ENCODE results near the gene CARS1. TPM values are rescaled to one million over a fixed set of nuclear protein-coding genes. Genes with fewer than 3 reads are reported as not detected.
A peak's percentile ranks its signal among the peaks of the same experiment; 100 is the strongest.

The CARS1 gene
- total RNA-seq, 4 donors from 2014 or later, result 38.1 to 66.5 (median 40.9) TPM

- TF ChIP-seq EP300 (IDR thresholded peaks at IDR 0.05) (no peak), CTCF (IDR thresholded peaks at IDR 0.05) (no peak), POLR2A (IDR thresholded peaks at IDR 0.05) (no peak), POLR2AphosphoS5 (IDR thresholded peaks at IDR 0.05) (no peak)
- H3K9me3 ChIP-seq, result no peaks in the 10 kb centered on the region
- 46% methylated on average over 6 of the region's 6 CpGs for WGBS
- peaks cover 42% of the 10 kb centered on the region for H3K36me3 ChIP-seq
- H3K4me3 ChIP-seq, result no peak overlapping the region
- H3K27me3 ChIP-seq, result no peaks in the 10 kb centered on the region
- no peak overlapping the region for H3K27ac ChIP-seq
- no peak for DNase-seq (ENCODE audit: low spot score in 2 of 2)
- peaks cover 19% of the 10 kb centered on the region for H3K4me1 ChIP-seq
Measured at GRCh38 chr11:2980168-2980840, 76.9 kb downstream of the CARS1 start.

- Histone ChIP-seq H3K9me3 (no peaks in the 10 kb centered on the region), H3K27me3 (no peaks in the 10 kb centered on the region), H3K4me1 (peaks cover 7% of the 10 kb centered on the region), H3K4me3 (no peak overlapping the region), H3K36me3 (peaks cover 74% of the 10 kb centered on the region), H3K27ac (no peak overlapping the region)
- WGBS, result 71% methylated on average over 7 of the region's 7 CpGs
- TF ChIP-seq CTCF (IDR thresholded peaks at IDR 0.05) (no peak), POLR2A (IDR thresholded peaks at IDR 0.05) (no peak), POLR2AphosphoS5 (IDR thresholded peaks at IDR 0.05) (no peak), EP300 (IDR thresholded peaks at IDR 0.05) (no peak)
- DNase-seq (ENCODE audit: low spot score in 2 of 2), result no peak
Measured at GRCh38 chr11:2977113-2977512, 80.1 kb downstream of the CARS1 start.

GRCh38 chr11:2976294-2977063 lies 80.7 kb downstream of the CARS1 start:
- Histone ChIP-seq H3K4me3 (no peak overlapping the region), H3K4me1 (peaks cover under 1% of the 10 kb centered on the region), H3K9me3 (no peaks in the 10 kb centered on the region), H3K27me3 (no peaks in the 10 kb centered on the region), H3K36me3 (peaks cover 80% of the 10 kb centered on the region), H3K27ac (no peak overlapping the region)
- TF ChIP-seq EP300 (IDR thresholded peaks at IDR 0.05) (no peak), CTCF (IDR thresholded peaks at IDR 0.05) (no peak), POLR2AphosphoS5 (IDR thresholded peaks at IDR 0.05) (no peak), POLR2A (IDR thresholded peaks at IDR 0.05) (no peak)
- DNase-seq (ENCODE audit: low spot score in 2 of 2), result no peak
- WGBS, result 72% methylated on average over 6 of the region's 6 CpGs

GRCh38 chr11:2975594-2975993 lies 81.6 kb downstream of the CARS1 start:
- DNase-seq (ENCODE audit: low spot score in 2 of 2), result no peak
- TF ChIP-seq CTCF (IDR thresholded peaks at IDR 0.05) (peak in 1 of 2 donors; percentile 45), POLR2A (IDR thresholded peaks at IDR 0.05) (no peak)
- Histone ChIP-seq H3K4me3 (no peak overlapping the region), H3K27ac (no peak overlapping the region), H3K4me1 (no peaks in the 10 kb centered on the region), H3K9me3 (no peaks in the 10 kb centered on the region), H3K27me3 (no peaks in the 10 kb centered on the region), H3K36me3 (peaks cover 89% of the 10 kb centered on the region)
- 82% methylated on average over 4 of the region's 4 CpGs for WGBS

DNA sequence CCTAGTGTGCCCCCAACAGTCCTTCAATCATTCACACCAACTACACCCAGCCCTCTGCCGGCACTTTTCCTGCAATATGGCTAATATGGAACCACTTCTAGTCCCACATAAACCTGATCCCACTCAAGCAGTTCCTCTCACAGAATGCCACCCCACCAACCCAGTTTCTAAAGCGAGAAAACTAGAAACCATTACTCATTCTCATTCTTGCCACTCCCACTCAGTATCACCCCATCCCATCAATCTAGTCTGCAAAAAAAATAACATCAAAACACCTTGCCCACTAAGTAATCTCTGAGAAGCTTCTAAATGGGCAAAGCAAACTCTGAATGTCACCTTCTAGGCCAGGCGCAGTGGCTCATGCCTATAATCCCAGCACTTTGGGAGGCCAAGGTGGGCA lies 83.0 kb downstream of the CARS1 start:
- no peak for DNase-seq (ENCODE audit: low spot score in 2 of 2)
- Histone ChIP-seq H3K4me1 (no peaks in the 10 kb centered on the region), H3K4me3 (no peak overlapping the region), H3K27me3 (no peaks in the 10 kb centered on the region), H3K36me3 (peaks cover 100% of the 10 kb centered on the region), H3K9me3 (no peaks in the 10 kb centered on the region), H3K27ac (no peak overlapping the region)
- TF ChIP-seq POLR2A (IDR thresholded peaks at IDR 0.05) (no peak), CTCF (IDR thresholded peaks at IDR 0.05) (no peak), POLR2AphosphoS5 (IDR thresholded peaks at IDR 0.05) (no peak), EP300 (IDR thresholded peaks at IDR 0.05) (no peak)
- 98% methylated on average over 3 of the region's 3 CpGs for WGBS

Measured in suprapubic skin (tissue), 4 donors.